Coronary artery (tissue), 2 donors: ENCODE data around the gene MESD.

ENCODE experiments used
- DNase-seq: peaks from one replicate; pipeline ENCODE4 v3.0.0-alpha.2; 2017; ENCODE audit warnings: low spot score
- H3K27ac ChIP-seq, 2 donors: fragments of 200-600 bp; sonication (generic); one replicate each; pipeline ENCODE4 v1.5.1; 2016 to 2019
- H3K4me3 ChIP-seq: fragments of 200-600 bp; sonication (generic); 2 replicates; pipeline ENCODE4 v1.5.1; 2016; ENCODE audit warnings: mild to moderate bottlenecking, moderate library complexity
- TF ChIP-seq, protein P1 (sequence below): fragments of 200-600 bp; sonication (generic); IDR thresholded peaks from one replicate; pipeline ENCODE4 v1.5.1; 2019; ENCODE audit warnings: antibody characterized with exemption

MESD gene

DNA sequence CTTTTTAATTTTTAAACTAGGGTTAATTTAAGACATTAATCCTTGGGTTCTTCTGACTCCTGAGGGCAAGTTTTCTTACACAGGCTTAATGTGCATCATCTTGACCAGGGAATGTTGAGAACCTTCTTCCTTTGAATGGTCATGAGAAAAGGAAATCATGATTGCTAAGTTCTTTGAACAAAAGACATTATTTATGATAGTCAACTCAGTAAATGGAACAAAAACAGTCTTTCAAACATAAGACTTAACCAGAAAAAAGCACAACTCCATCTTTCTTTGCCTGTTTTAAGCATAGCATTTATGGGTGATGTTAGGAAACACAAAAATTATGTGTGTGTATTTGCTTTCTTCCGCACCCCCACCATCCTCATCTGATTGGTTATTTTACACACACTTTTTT is 16.5 kb upstream of the MESD start:
- TF ChIP-seq, protein P1, sequence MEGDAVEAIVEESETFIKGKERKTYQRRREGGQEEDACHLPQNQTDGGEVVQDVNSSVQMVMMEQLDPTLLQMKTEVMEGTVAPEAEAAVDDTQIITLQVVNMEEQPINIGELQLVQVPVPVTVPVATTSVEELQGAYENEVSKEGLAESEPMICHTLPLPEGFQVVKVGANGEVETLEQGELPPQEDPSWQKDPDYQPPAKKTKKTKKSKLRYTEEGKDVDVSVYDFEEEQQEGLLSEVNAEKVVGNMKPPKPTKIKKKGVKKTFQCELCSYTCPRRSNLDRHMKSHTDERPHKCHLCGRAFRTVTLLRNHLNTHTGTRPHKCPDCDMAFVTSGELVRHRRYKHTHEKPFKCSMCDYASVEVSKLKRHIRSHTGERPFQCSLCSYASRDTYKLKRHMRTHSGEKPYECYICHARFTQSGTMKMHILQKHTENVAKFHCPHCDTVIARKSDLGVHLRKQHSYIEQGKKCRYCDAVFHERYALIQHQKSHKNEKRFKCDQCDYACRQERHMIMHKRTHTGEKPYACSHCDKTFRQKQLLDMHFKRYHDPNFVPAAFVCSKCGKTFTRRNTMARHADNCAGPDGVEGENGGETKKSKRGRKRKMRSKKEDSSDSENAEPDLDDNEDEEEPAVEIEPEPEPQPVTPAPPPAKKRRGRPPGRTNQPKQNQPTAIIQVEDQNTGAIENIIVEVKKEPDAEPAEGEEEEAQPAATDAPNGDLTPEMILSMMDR: no peak
- no peak for DNase-seq
- H3K4me3 ChIP-seq: no peak overlapping the region
- no peak overlapping the region for H3K27ac ChIP-seq

DNA sequence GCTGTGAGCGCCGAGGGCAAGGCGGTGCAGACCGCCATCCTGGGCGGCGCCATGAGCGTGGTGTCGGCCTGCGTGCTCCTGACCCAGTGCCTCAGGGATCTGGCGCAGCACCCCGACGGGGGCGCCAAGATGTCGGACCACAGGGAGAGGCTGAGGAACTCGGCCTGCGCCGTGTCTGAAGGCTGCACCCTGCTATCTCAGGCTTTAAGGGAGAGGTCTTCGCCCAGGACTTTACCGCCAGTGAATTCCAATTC is 13.4 kb upstream of the MESD start:
- no peak for DNase-seq
- TF ChIP-seq, protein P1: no peak
- Histone ChIP-seq H3K4me3 (peak overlapping the region; percentile 83), H3K27ac (peak overlapping the region in 1 of 2 donors; percentile 96)

DNA sequence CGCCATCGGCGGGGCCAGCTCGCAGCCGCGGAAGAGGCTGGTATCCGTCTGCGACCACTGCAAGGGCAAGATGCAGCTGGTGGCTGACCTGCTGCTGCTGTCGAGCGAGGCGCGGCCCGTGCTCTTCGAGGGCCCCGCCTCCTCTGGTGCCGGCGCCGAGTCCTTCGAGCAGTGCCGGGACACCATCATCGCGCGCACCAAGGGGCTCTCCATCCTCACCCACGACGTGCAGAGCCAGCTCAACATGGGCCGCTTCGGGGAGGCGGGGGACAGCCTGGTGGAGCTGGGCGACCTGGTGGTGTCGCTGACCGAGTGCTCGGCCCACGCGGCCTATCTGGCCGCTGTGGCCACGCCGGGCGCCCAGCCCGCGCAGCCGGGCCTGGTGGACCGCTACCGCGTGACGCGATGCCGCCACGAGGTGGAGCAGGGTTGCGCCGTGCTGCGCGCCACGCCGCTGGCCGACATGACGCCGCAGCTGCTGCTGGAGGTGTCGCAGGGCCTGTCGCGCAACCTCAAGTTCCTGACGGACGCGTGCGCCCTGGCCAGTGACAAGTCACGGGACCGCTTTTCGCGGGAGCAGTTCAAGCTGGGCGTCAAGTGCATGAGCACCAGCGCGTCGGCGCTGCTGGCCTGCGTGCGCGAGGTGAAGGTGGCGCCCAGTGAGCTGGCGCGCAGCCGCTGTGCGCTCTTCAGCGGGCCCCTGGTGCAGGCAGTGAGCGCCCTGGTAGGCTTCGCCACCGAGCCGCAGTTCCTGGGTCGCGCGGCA is 12.9 kb upstream of the MESD start:
- peak overlapping the region; percentile 83 for H3K4me3 ChIP-seq
- H3K27ac ChIP-seq: peak overlapping the region; percentile 95 to 96
- DNase-seq: no peak
- TF ChIP-seq, protein P1: no peak

DNA sequence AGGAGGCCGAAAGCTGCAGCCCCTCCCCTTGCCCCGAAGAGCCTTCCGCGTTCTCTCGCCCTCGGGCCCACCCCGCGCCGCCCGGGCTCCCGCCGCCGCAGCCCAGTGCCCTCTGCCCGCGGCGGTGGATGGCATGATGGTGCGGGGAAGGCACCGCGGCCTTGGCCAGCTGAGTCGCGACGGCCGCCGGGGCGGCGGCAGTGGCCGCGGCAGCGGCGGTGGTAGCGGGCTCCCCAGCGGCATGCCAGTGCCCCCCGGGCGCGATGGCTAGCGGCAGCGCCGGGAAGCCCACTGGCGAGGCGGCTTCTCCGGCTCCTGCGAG is 12.4 kb upstream of the MESD start:
- TF ChIP-seq, protein P1: no peak
- peak overlapping the region; percentile 95 to 96 for H3K27ac ChIP-seq
- DNase-seq: no peak
- H3K4me3 ChIP-seq: peak overlapping the region; percentile 83

DNA sequence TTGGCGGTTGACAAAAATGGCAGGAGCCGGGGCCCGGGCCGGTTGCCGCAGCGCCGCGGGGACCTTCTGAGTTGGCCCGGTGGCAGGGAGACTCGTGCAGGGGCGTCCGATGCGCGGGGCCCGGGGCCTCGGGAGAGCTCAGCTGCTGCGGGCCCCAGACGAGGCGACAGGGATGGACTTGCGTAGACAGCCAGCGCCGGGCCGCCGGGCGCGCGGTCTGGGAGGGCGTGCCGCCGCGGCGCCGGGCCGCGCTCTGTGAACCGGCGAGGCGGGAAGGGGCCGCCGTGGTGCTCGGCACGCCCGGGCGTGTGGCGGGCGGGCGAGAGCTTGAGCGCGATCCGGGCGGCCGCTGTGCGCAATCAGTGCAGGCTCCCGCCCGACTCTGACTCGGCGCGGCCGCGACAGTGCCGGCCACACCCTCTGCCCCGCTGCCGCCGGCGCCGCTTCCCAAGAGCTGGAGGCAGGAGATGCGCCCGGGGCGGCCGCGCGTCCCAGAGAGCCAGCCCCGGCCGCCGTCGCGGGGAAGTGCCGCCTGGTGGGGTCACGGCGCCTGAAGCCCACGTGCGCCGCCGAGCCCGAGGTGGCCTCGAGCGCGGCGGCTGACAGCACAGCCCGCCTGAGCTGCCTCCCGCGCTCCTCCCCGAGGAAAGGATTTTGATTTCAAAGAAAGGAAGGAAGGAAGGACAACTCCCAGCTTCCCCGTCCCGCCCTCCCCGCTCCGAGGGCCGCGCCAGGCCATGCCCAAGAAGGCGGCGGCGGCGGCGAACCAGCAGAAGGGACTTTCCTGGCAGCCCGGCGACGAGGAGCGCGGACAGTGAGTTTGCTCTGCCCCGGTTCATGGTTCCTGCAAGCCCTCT is 11.8 kb upstream of the MESD start:
- Histone ChIP-seq H3K27ac (peak overlapping the region; percentile 95 to 96), H3K4me3 (peak overlapping the region; percentile 83)
- no peak for DNase-seq
- TF ChIP-seq, protein P1: no peak

DNA sequence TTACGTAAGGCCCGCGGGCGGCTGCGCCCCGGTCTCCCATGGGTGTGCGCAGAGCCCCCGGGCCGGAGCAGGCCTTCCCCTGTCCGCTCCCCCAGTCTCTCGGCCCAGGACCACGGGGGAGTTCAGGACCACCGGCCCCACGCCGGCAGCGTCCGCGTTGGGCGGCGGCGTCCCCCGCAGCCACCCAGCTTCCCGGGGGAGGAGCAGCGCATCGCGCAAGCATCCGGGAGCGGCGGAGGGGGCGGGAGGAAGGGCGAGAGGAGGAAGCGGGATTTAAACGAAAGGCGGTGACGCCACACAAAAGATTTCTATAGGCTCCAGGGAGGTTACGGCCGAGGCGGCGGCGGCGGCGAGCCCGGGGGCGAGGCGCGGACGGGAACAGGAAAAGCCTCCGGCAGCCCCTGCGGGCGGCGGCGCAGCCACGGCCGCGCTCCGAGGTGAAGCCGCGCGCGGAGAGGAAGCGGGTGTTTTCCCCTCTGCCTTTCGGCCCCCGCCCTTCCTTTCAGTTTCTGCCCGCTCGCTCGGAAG is 11.1 kb upstream of the MESD start, which contains the start of gene TLNRD1:
Gene TLNRD1 (plus strand): TSS at position 300 of the 528 bp plus-strand sequence. CDS start 1,349 bp downstream, outside the sequence.
- TF ChIP-seq, protein P1: no peak
- Histone ChIP-seq H3K4me3 (peak within 1 kb of the TSS; percentile 83), H3K27ac (peak within 1 kb of the TSS; percentile 95 to 96)
- DNase-seq: peak; percentile 92
